MCF 10A (cell line): Measurements from ENCODE around the gene BAZ2B. TPM values are rescaled to one million over a fixed set of nuclear protein-coding genes. Genes with fewer than 3 reads are reported as not detected.

Experiments
- BruUV-seq: library from RNA; stranded (reverse); fragments of 400-500 nt; replicated peaks from 2 replicates; lab custom pipeline; 2021; lab: Mats Ljungman, UMichigan
- CTCF ChIA-PET: fragments of 300-600 bp; sonication (Branson Sonifier 250); formaldehyde crosslinking; extraction: SDS; loops from one replicate; lab custom pipeline; 2021; ENCODE audit warnings: antibody characterized with exemption, inconsistent platforms; lab: Yijun Ruan, JAX
- POLR2A ChIA-PET: fragments of 300-600, 350-650 bp; sonication (Branson Sonifier 250); formaldehyde crosslinking; extraction: SDS; loops from one replicate; lab custom pipeline; 2020; ENCODE audit warnings: antibody characterized with exemption, inconsistent platforms; lab: Yijun Ruan, JAX
- DNase-seq: peaks from one replicate; pipeline ENCODE4 v3.0.0-alpha.2; 2018; ENCODE audit not compliant: unreplicated experiment
- H3K27ac Mint-ChIP-seq: one replicate; pipeline ENCODE4 v1.8.0; 2022; ENCODE audit warnings: mild to moderate bottlenecking, low read depth, mixed read lengths; ENCODE audit not compliant: unreplicated experiment
- H3K27me3 Mint-ChIP-seq: one replicate; pipeline ENCODE4 v1.8.0; 2022; ENCODE audit warnings: mixed read lengths; ENCODE audit not compliant: insufficient read depth, unreplicated experiment
- H3K36me3 Mint-ChIP-seq: one replicate; pipeline ENCODE4 v1.8.0; 2022; ENCODE audit warnings: mild to moderate bottlenecking, moderate library complexity, mixed read lengths; ENCODE audit not compliant: insufficient read depth, unreplicated experiment
- H3K4me1 Mint-ChIP-seq: one replicate; pipeline ENCODE4 v1.8.0; 2022; ENCODE audit warnings: mixed read lengths; ENCODE audit not compliant: insufficient read depth, unreplicated experiment
- H3K4me3 Mint-ChIP-seq: one replicate; pipeline ENCODE4 v1.8.0; 2022; ENCODE audit warnings: mild to moderate bottlenecking, moderate library complexity, mixed read lengths; ENCODE audit not compliant: unreplicated experiment
- H3K9me3 Mint-ChIP-seq: one replicate; pipeline ENCODE4 v1.8.0; 2022; ENCODE audit warnings: mixed read lengths; ENCODE audit not compliant: unreplicated experiment
- CTCF ChIP-seq: fragments of 200-600 bp; IDR thresholded peaks from one replicate; pipeline ENCODE4 v1.8.0; 2022; ENCODE audit warnings: antibody characterized with exemption, mild to moderate bottlenecking; ENCODE audit not compliant: unreplicated experiment
- intact Hi-C: fragments of 100-400 bp; cut with micrococcal nuclease; formaldehyde crosslinking; loops from 2 replicates; pipeline ENCODE4 v1.14.1; 2022
- total RNA-seq: library from RNA; stranded (reverse); gene quantifications from 2 replicates; pipeline ENCODE4 v1.2.3, GENCODE V29; 2022

The BAZ2B gene
- total RNA-seq, 1 experiment from 2014 or later: 51.8 TPM

GRCh38 chr2:159287733-159288132, 328.6 kb downstream of the BAZ2B start:
- DNase-seq: no peak

DNA sequence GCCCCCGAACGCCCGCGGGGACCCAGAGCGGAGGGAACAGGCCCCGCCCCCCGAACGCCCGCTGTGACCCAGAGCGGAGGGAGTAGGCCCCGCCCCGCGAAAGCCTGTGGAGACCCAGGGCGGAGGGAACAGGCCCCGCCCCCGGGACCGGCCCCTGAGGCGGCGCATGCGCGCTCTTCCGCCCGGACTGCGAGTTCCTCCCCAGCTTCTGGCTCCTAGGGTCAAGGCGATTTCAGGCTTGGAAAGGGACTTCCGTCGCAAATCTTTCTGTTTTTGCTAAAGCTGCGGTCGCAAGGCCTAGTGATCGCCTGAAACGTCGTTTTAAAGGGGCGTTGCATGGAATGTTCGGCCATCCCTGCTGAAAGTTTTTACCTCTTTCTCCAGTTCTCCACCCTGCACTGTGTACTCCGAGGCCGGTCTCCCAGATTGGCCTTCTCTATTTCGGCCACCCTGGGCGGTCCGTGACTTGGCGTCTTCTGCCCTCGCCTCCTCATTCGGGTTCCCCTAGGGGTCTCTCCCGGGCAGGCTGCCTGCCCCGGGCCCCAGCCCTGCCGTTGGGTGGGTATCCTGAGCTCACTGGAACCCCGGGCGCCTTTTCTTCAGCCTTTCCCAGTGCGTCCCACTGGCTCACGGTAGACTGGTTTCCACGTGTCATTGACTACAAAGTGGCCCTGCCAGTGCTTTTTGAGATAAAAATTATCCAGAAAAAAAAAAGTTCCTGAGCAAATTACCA, 329.5 kb downstream of the BAZ2B start:
- Mint-ChIP-seq H3K4me1 (peaks cover 26% of the 10 kb centered on the region), H3K27me3 (no peaks in the 10 kb centered on the region), H3K4me3 (peak overlapping the region; percentile 85), H3K9me3 (no peaks in the 10 kb centered on the region), H3K36me3 (peaks cover 18% of the 10 kb centered on the region), H3K27ac (no peak overlapping the region)
- DNase-seq: peak; percentile 98
- POLR2A ChIA-PET: interaction anchor here (0.7 to 3.2 kb wide), 26 partner anchors 9 to 426 kb away, joined by 3 to 23 read pairs (median 3); partner anchors contain the start of gene MARCHF7
- CTCF ChIA-PET: interaction anchor here (0.6 to 1.2 kb wide), 4 partner anchors 13 to 401 kb away, joined by 3 to 4 read pairs (median 3); no protein-coding TSS in a partner anchor
- no peak for TF ChIP-seq CTCF
- intact Hi-C loops: no loop called here
- BruUV-seq: TSS peak; percentile 87

More at GRCh38 chr2:159287733-159288132, 328.6 kb downstream of the BAZ2B start:
- intact Hi-C loops: no loop called here
- no peak overlapping the region for H3K4me3 Mint-ChIP-seq
- H3K27me3 Mint-ChIP-seq: no peaks in the 10 kb centered on the region
- ChIA-PET POLR2A (interaction anchor here (0.7 to 3.2 kb wide), 16 partner anchors 8 to 425 kb away, joined by 3 to 23 read pairs (median 4); partner anchors contain the start of gene MARCHF7), CTCF (interaction anchor here (0.6 to 1.2 kb wide), 5 partner anchors 12 to 1398 kb away, joined by 3 to 4 read pairs (median 3); no protein-coding TSS in a partner anchor)
- H3K9me3 Mint-ChIP-seq: no peaks in the 10 kb centered on the region
- no peak for TF ChIP-seq CTCF
- H3K27ac Mint-ChIP-seq: no peak overlapping the region
- no TSS peak for BruUV-seq
- peaks cover 26% of the 10 kb centered on the region for H3K4me1 Mint-ChIP-seq
- H3K36me3 Mint-ChIP-seq: peaks cover 15% of the 10 kb centered on the region

DNA sequence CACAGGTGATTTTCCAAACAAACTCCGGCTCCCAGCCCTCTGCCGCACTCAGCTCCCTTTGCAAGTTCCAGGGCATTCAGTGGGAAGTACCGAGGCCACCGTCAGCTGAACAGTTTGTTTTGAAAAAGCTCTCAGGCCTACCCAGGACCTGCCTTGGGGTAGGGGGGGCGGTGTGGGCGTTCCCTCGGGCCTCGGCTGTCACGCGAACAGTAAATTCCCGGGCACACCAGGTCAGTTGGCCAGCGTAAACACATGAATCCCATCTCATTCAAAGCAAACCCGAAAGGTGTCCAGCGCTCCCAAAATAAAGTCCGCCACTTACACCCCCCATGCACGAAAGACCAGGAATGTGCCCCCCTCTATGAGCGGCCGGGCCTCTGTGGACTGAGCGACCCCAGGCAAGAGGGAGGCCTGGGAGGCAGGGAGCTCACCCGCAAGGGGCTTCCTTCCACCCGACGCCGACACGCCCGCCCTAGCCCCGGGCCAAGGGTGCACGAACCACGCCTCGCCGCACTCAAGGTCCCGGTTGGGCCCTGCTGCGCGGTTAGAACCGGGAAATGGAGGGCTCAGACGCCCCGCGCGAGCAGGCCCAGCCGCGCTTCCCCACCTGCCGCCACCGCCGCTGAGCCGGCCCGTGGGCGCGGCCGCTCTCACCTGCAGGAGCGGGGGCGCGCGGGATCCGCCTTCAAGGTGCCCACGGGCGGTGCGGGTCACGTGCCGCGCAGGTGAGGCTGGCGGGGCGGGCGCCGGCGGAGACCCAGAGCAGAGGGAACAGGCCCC, 330.2 kb downstream of the BAZ2B start, which contains the start of gene WDSUB1:
Gene WDSUB1 (minus strand): TSS at position 775 of the 780 bp plus-strand sequence. CDS start 3,634 bp downstream, outside the sequence.
- no peak for TF ChIP-seq CTCF
- intact Hi-C loops: no loop called here
- ChIA-PET CTCF (interaction anchor here (0.6 to 1.0 kb wide), 3 partner anchors 22 to 536 kb away, joined by 3 to 5 read pairs (median 4); no protein-coding TSS in a partner anchor), POLR2A (interaction anchor here (0.7 to 3.2 kb wide), 23 partner anchors 9 to 427 kb away, joined by 3 to 23 read pairs (median 4); partner anchors contain the start of genes MARCHF7 and TANC1)
- Mint-ChIP-seq H3K4me3 (peak within 1 kb of the TSS; percentile 85), H3K4me1 (peaks cover 26% of the 10 kb centered on the region), H3K9me3 (no peaks in the 10 kb centered on the region), H3K27me3 (no peaks in the 10 kb centered on the region), H3K36me3 (peaks cover 25% of the 10 kb centered on the region), H3K27ac (peak within 1 kb of the TSS; percentile 69)
- peak; percentile 60 for DNase-seq
- BruUV-seq: no TSS peak
